Coronary artery (tissue), 2 donors: ENCODE data around the gene CROCC.

ENCODE experiments used
- DNase-seq: peaks from one replicate; pipeline ENCODE4 v3.0.0-alpha.2; 2017; ENCODE audit warnings: low spot score
- H3K27ac ChIP-seq, 2 donors: fragments of 200-600 bp; sonication (generic); one replicate each; pipeline ENCODE4 v1.5.1; 2016 to 2019
- H3K4me3 ChIP-seq: fragments of 200-600 bp; sonication (generic); 2 replicates; pipeline ENCODE4 v1.5.1; 2016; ENCODE audit warnings: mild to moderate bottlenecking, moderate library complexity
- CTCF ChIP-seq: fragments of 200-600 bp; sonication (generic); IDR thresholded peaks from one replicate; pipeline ENCODE4 v1.5.1; 2019; ENCODE audit warnings: antibody characterized with exemption

Gene CROCC

GRCh38 chr1:17018849-17019248 is 97.1 kb downstream of the CROCC start:
- H3K4me3 ChIP-seq = no peak overlapping the region
- H3K27ac ChIP-seq = no peak overlapping the region
- DNase-seq = no peak
- TF ChIP-seq CTCF = no peak

- no peak overlapping the region for H3K27ac ChIP-seq
- H3K4me3 ChIP-seq = no peak overlapping the region
- TF ChIP-seq CTCF = no peak
- no peak for DNase-seq
Observed at GRCh38 chr1:17020502-17020901, 98.8 kb downstream of the CROCC start.

- no peak for DNase-seq
- TF ChIP-seq CTCF = no peak
- Histone ChIP-seq H3K27ac (no peak overlapping the region), H3K4me3 (no peak overlapping the region)
Observed at GRCh38 chr1:17021896-17022295, 100.2 kb downstream of the CROCC start.
